NAMALWA (cell line): Measurements from ENCODE around the gene KLHDC2.
"Not testable (repeated sequence)": the region's sequence is repeated elsewhere in the genome, so short reads cannot be mapped to it uniquely, and the experiment has no call there.

Experiments
- DNase-seq: peaks from one replicate; pipeline ENCODE4 v3.0.0-alpha.2; 2015; ENCODE audit warnings: low spot score

KLHDC2 gene

GRCh38 chr14:49767571-49768300 is at the start of gene KLHDC2:
Gene KLHDC2 (plus strand): TSS chr14:49768153. CDS start chr14:49768469, 316 bp downstream.
- peak; percentile 73 for DNase-seq

GRCh38 chr14:49720744-49721143 is 47.2 kb upstream of the KLHDC2 start:
- no peak for DNase-seq

- not testable (repeated sequence) for DNase-seq
Measured at GRCh38 chr14:49721733-49722435, 46.1 kb upstream of the KLHDC2 start.

GRCh38 chr14:49727171-49727570 is 40.8 kb upstream of the KLHDC2 start:
- no peak for DNase-seq

- no peak for DNase-seq
Measured at GRCh38 chr14:49732896-49733295, 35.1 kb upstream of the KLHDC2 start.

- no peak for DNase-seq
Measured at GRCh38 chr14:49733836-49734235, 34.1 kb upstream of the KLHDC2 start.

- not testable (repeated sequence) for DNase-seq
Measured at GRCh38 chr14:49735669-49736068, 32.3 kb upstream of the KLHDC2 start.

- no peak for DNase-seq
Measured at GRCh38 chr14:49745191-49745590, 22.8 kb upstream of the KLHDC2 start.

- DNase-seq = not testable (repeated sequence)
Measured at GRCh38 chr14:49746476-49746875, 21.5 kb upstream of the KLHDC2 start.

GRCh38 chr14:49754570-49755097 is 13.3 kb upstream of the KLHDC2 start:
- DNase-seq = no peak

- no peak for DNase-seq
Measured at GRCh38 chr14:49755378-49755777, 12.6 kb upstream of the KLHDC2 start.

GRCh38 chr14:49761839-49762551 is 6.0 kb upstream of the KLHDC2 start:
- no peak for DNase-seq

- DNase-seq = peak; percentile 4
Measured at GRCh38 chr14:49766839-49767238, 1.1 kb upstream of the KLHDC2 start.

- DNase-seq = no peak
Measured at GRCh38 chr14:49767270-49767570, 733 bp upstream of the KLHDC2 start.

GRCh38 chr14:49768301-49769121 is 558 bp downstream of the KLHDC2 start:
- peak; percentile 40 for DNase-seq

- DNase-seq = peak; percentile 4
Measured at GRCh38 chr14:49769171-49769570, 1.2 kb downstream of the KLHDC2 start.

GRCh38 chr14:49769581-49770211 is 1.7 kb downstream of the KLHDC2 start:
- no peak for DNase-seq

GRCh38 chr14:49770212-49770817 is 2.4 kb downstream of the KLHDC2 start:
- no peak for DNase-seq

- DNase-seq = not testable (repeated sequence)
Measured at GRCh38 chr14:49771691-49772090, 3.7 kb downstream of the KLHDC2 start.

- no peak for DNase-seq
Measured at GRCh38 chr14:49774106-49774505, 6.2 kb downstream of the KLHDC2 start.

- no peak for DNase-seq
Measured at GRCh38 chr14:49778421-49778820, 10.5 kb downstream of the KLHDC2 start.
